Endothelial cell of umbilical vein (primary cell): ENCODE results near the gene CEP70. TPM values are rescaled to one million over a fixed set of nuclear protein-coding genes. Genes with fewer than 3 reads are reported as not detected.

ENCODE experiments used
- BruUV-seq: library from RNA; stranded (reverse); fragments of 400-500 nt; replicated peaks from 2 replicates; lab custom pipeline; 2021; lab: Mats Ljungman, UMichigan
- CTCF ChIA-PET: fragments of 300-600, 350-600 bp; sonication (Branson Sonifier 250); formaldehyde crosslinking; loops from one replicate; lab custom pipeline; 2021; ENCODE audit warnings: antibody characterized with exemption, inconsistent platforms; lab: Charles Lee
- POLR2A ChIA-PET: fragments of 300-600, 350-600 bp; sonication (Branson Sonifier 250); formaldehyde crosslinking; loops from one replicate; lab custom pipeline; 2021; ENCODE audit warnings: antibody characterized with exemption, inconsistent platforms; lab: Charles Lee
- DNase-seq: peaks from one replicate; pipeline ENCODE4 v3.0.0-alpha.2; 2011; ENCODE audit warnings: low read depth, low spot score
- FAIRE-seq: peaks from 2 replicates; lab custom pipeline; 2011; peaks lifted over from hg19 to GRCh38; lab: Jason Lieb, UNC
- H2AFZ ChIP-seq: 2 replicates; pipeline ENCODE4 v1.6.0; 2012; ENCODE audit warnings: low read depth, low read length, control low read depth, inconsistent platforms
- H3K27ac ChIP-seq: 2 replicates; pipeline ENCODE4 v1.5.1; 2011; ENCODE audit warnings: low read depth, mild to moderate bottlenecking, control low read depth, low read length, moderate library complexity; ENCODE audit not compliant: insufficient read depth
- H3K27me3 ChIP-seq, 2 experiments: 2 replicates each; pipeline versions ENCODE4 v1.6.0 to v1.6.1; 2011; ENCODE audit warnings: low read length in 2 of 2, mixed read lengths in 1 of 2; ENCODE audit not compliant: control insufficient read depth in 2 of 2, insufficient read depth in 2 of 2
- H3K36me3 ChIP-seq, 2 experiments: 2 replicates in 1 of 2; 3 replicates in 1 of 2; pipeline ENCODE4 v1.5.1; 2011; ENCODE audit warnings: low read length in 2 of 2, mild to moderate bottlenecking in 1 of 2, moderate library complexity in 1 of 2; ENCODE audit not compliant: control insufficient read depth in 2 of 2, insufficient read depth in 2 of 2; ENCODE audit errors: extremely low read depth in 1 of 2
- H3K4me1 ChIP-seq: 3 replicates; pipeline ENCODE4 v1.5.1; 2011; ENCODE audit warnings: mild to moderate bottlenecking, low read length; ENCODE audit not compliant: control insufficient read depth, insufficient read depth; ENCODE audit errors: extremely low read depth
- H3K4me2 ChIP-seq: 2 replicates; pipeline ENCODE4 v1.6.1; 2011; ENCODE audit warnings: low read length, control low read depth, mixed read lengths; ENCODE audit not compliant: insufficient read depth
- H3K4me3 ChIP-seq, 3 experiments: fragments of 200-600 bp in 1 of 3; sonication (generic), shearing (Covaris generic) in 1 of 3; replicated peaks in 1 of 3; 2 replicates each; pipeline ENCODE4 v1.5.1; 2011 to 2016; ENCODE audit warnings: control low read depth in 3 of 3, low read length in 3 of 3, mild to moderate bottlenecking in 2 of 3, inconsistent platforms in 1 of 3, low read depth in 1 of 3, moderate library complexity in 1 of 3; ENCODE audit not compliant: insufficient read depth in 1 of 3
- H3K79me2 ChIP-seq: 2 replicates; pipeline ENCODE4 v1.6.0; 2012; ENCODE audit warnings: low read length, inconsistent platforms; ENCODE audit not compliant: control insufficient read depth, insufficient read depth
- H3K9ac ChIP-seq: replicated peaks from 2 replicates; pipeline ENCODE3; 2011; ENCODE audit warnings: low read length, control low read depth; ENCODE audit not compliant: insufficient read depth; ENCODE audit errors: extremely low read depth
- H3K9me1 ChIP-seq: replicated peaks from 3 replicates; pipeline ENCODE4 v1.6.0; 2011; ENCODE audit warnings: mild to moderate bottlenecking, low read length; ENCODE audit not compliant: control insufficient read depth, insufficient read depth; ENCODE audit errors: extremely low read depth
- H3K9me3 ChIP-seq: replicated peaks from 2 replicates; pipeline ENCODE4 v1.5.1; 2012; ENCODE audit warnings: low read length, inconsistent platforms; ENCODE audit not compliant: control insufficient read depth, insufficient read depth
- H4K20me1 ChIP-seq: replicated peaks from 2 replicates; pipeline ENCODE3; 2011; ENCODE audit warnings: mild to moderate bottlenecking, low read length; ENCODE audit not compliant: control insufficient read depth, insufficient read depth; ENCODE audit errors: extremely low read depth
- CTCF ChIP-seq, 2 donors: IDR thresholded peaks; 1 replicate in 1 of 2; 2 replicates in 1 of 2; pipeline ENCODE4 v1.5.1; 2011; ENCODE audit warnings: low read length in 2 of 2, mild to moderate bottlenecking in 2 of 2, moderate library complexity in 2 of 2, control low read depth in 1 of 2, inconsistent platforms in 1 of 2, low read depth in 1 of 2; ENCODE audit not compliant: insufficient read depth in 1 of 2; ENCODE audit errors: extremely low read depth in 1 of 2
- EZH2 ChIP-seq: IDR thresholded peaks from 2 replicates; pipeline ENCODE4 v1.6.1; 2012; ENCODE audit warnings: borderline replicate concordance, low read depth, mild to moderate bottlenecking, moderate library complexity, low read length, inconsistent platforms; ENCODE audit not compliant: severe bottlenecking
- FOS ChIP-seq: IDR thresholded peaks from 2 replicates; pipeline ENCODE4 v1.6.1; 2011; ENCODE audit warnings: mild to moderate bottlenecking, low read length, moderate library complexity, borderline replicate concordance; ENCODE audit not compliant: insufficient read depth
- GATA2 ChIP-seq: IDR thresholded peaks from 2 replicates; pipeline ENCODE4 v1.7.0; 2011; ENCODE audit warnings: low read depth, mild to moderate bottlenecking, moderate library complexity, mixed read lengths, low read length; ENCODE audit not compliant: insufficient read length, insufficient read depth
- JUN ChIP-seq: IDR thresholded peaks from 2 replicates; pipeline ENCODE4 v1.6.1; 2011; ENCODE audit warnings: borderline replicate concordance, low read depth; ENCODE audit not compliant: insufficient read length, insufficient read depth
- MAX ChIP-seq: IDR thresholded peaks from 2 replicates; pipeline ENCODE4 v1.6.1; 2011; ENCODE audit not compliant: insufficient read depth, insufficient read length
- MYC ChIP-seq: IDR thresholded peaks from one replicate; pipeline ENCODE4 v1.6.1; 2011; ENCODE audit warnings: mild to moderate bottlenecking, low read depth, low read length
- POLR2A ChIP-seq: IDR thresholded peaks from 2 replicates; pipeline ENCODE4 v1.6.1; 2012; ENCODE audit warnings: low read depth, mild to moderate bottlenecking, control low read depth, low read length
- POLR2AphosphoS5 ChIP-seq: IDR thresholded peaks from 2 replicates; pipeline ENCODE4 v1.6.1; 2012; ENCODE audit warnings: low read depth, mild to moderate bottlenecking, control low read depth, low read length, moderate library complexity; ENCODE audit not compliant: insufficient read depth
- dilution Hi-C: fragments of 300-500 bp; cut with MboI; formaldehyde crosslinking; loops from one replicate; pipeline ENCODE4 v1.15.0; 2019; ENCODE audit warnings: low sequenced_read_pairs; ENCODE audit not compliant: extremely low pct_ligation_motif_present
- intact Hi-C: fragments of 100-400 bp; cut with micrococcal nuclease; formaldehyde crosslinking; loops from one replicate; pipeline ENCODE4 v1.10.0; 2022
- polyA plus RNA-seq, 4 experiments: library from polyadenylated mRNA; depleted of rRNA in 3 of 4; stranded (reverse) in 3 of 4; unstranded in 1 of 4; fragments of >200 nt; gene quantifications; 2 replicates each; pipeline versions ENCODE4 v1.2.1 to v1.2.3, GENCODE V29; 2011 to 2012; ENCODE audit warnings: missing spikeins in 1 of 4
- total RNA-seq: library from RNA; stranded (reverse); gene quantifications from 2 replicates; pipeline ENCODE4 v1.2.3, GENCODE V29; 2021

The CEP70 gene
- total and polyA plus RNA-seq, 2 donors (not counting 3 experiments of a cell fraction or from before 2014, with no cell fraction given) = 2.1 to 16.9 TPM

DNA sequence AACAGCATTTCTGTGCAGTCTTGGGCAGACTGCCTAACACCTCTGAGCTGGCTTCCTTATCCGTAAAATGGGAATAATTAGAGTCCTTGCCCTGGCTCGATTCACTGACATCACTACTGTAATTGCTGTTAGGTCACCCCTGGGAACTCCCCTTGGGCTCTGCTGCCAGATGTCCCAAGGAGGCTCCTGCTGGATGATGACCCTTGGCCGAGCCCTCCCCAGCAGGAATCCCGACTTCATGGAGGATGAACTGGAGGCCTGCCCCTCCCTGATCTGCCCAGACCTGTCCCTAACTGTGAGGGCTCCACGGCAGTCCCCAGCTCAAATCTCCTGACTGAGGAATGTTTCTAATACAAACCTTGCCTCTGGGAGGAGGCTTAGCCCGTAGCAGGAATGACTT is 141.6 kb downstream of the CEP70 start:
- no peaks in the 10 kb centered on the region for H3K9me1 ChIP-seq
- no peak for FAIRE-seq
- no peak for DNase-seq

More for the DNA sequence above, 141.6 kb downstream of the CEP70 start:
- H3K27me3 ChIP-seq = no peaks in the 10 kb centered on the region
- dilution Hi-C loops = no loop called here
- H3K36me3 ChIP-seq = no peaks in the 10 kb centered on the region
- H3K4me3 ChIP-seq = no peak overlapping the region
- H3K9me3 ChIP-seq = no peaks in the 10 kb centered on the region
- H3K4me2 ChIP-seq = no peak overlapping the region
- no TSS peak for BruUV-seq
- H2AFZ ChIP-seq = no peak overlapping the region
- H3K9ac ChIP-seq = no peak overlapping the region
- intact Hi-C loops = no loop called here
- CTCF ChIA-PET = no interaction called here
- no peak for TF ChIP-seq GATA2
- no peak for TF ChIP-seq POLR2A
- no peak for TF ChIP-seq MYC
- TF ChIP-seq EZH2 = no peak
- TF ChIP-seq FOS = no peak
- no peak for TF ChIP-seq CTCF (IDR thresholded peaks at IDR 0.05; ENCODE audit: extremely low read depth in 1 of 2, insufficient read depth in 1 of 2, low read depth in 1 of 2, low read length in 2 of 2)
- no peak for TF ChIP-seq POLR2AphosphoS5
- no peak for TF ChIP-seq MAX
- TF ChIP-seq JUN = no peak
- no peaks in the 10 kb centered on the region for H3K79me2 ChIP-seq
- H4K20me1 ChIP-seq = no peaks in the 10 kb centered on the region
- POLR2A ChIA-PET = no interaction called here
- H3K4me1 ChIP-seq = no peaks in the 10 kb centered on the region
- H3K27ac ChIP-seq = no peak overlapping the region
